Stimulated activated CD8-positive, alpha-beta memory T cell treated with anti-CD3 and anti-CD28 coated beads, Interleukin-4, amount 100 ng/mL, for 1 hour (primary cell): Measurements from ENCODE around the gene CCDC30.

Experiments used
- DNase-seq, 2 donors: peaks; one replicate each; pipeline ENCODE4 v3.0.0-alpha.2; 2020; ENCODE audit warnings: low read depth in 2 of 2, low spot score in 1 of 2

CCDC30 gene

GRCh38 chr1:42462828-42463763 is at the start of gene CCDC30:
CCDC30 (plus strand) TSS chr1:42463286; CDS start chr1:42480552, 17,266 bp downstream.
- peak; percentile 86 to 90 for DNase-seq

GRCh38 chr1:42414551-42415496 is 48.3 kb upstream of the CCDC30 start:
- no peak for DNase-seq

- no peak for DNase-seq
These were observed 45.9 kb upstream of the CCDC30 start for GRCh38 chr1:42417166-42417565.

GRCh38 chr1:42418516-42418915 is 44.6 kb upstream of the CCDC30 start:
- no peak for DNase-seq

GRCh38 chr1:42419126-42419821 is 43.8 kb upstream of the CCDC30 start:
- no peak for DNase-seq

- DNase-seq, result no peak
These were observed 43.0 kb upstream of the CCDC30 start for GRCh38 chr1:42420121-42420520.

GRCh38 chr1:42420911-42421585 is 42.0 kb upstream of the CCDC30 start:
- no peak for DNase-seq

- DNase-seq, result no peak
These were observed 40.3 kb upstream of the CCDC30 start for GRCh38 chr1:42422737-42423136.

- no peak for DNase-seq
These were observed 39.4 kb upstream of the CCDC30 start for GRCh38 chr1:42423681-42424080.

GRCh38 chr1:42424201-42424600 is 38.9 kb upstream of the CCDC30 start:
- no peak for DNase-seq

GRCh38 chr1:42427240-42427639 is 35.8 kb upstream of the CCDC30 start:
- DNase-seq, result no peak

- no peak for DNase-seq
These were observed 33.5 kb upstream of the CCDC30 start for GRCh38 chr1:42429603-42430002.

- DNase-seq, result no peak
These were observed 32.6 kb upstream of the CCDC30 start for GRCh38 chr1:42430286-42431135.

- DNase-seq, result no peak
These were observed 31.6 kb upstream of the CCDC30 start for GRCh38 chr1:42431514-42431913.

- no peak for DNase-seq
These were observed 30.4 kb upstream of the CCDC30 start for GRCh38 chr1:42432714-42433113.

- DNase-seq, result no peak
These were observed 29.7 kb upstream of the CCDC30 start for GRCh38 chr1:42433369-42433768.

- DNase-seq, result no peak
These were observed 28.7 kb upstream of the CCDC30 start for GRCh38 chr1:42434340-42434739.

GRCh38 chr1:42439940-42440339 is 23.1 kb upstream of the CCDC30 start:
- DNase-seq, result no peak

GRCh38 chr1:42442662-42443061 is 20.4 kb upstream of the CCDC30 start:
- no peak for DNase-seq

GRCh38 chr1:42449256-42449655 is 13.8 kb upstream of the CCDC30 start:
- no peak for DNase-seq
